ENCODE data around the gene KRTDAP.
"Not testable (repeated sequence)": the region's sequence is repeated elsewhere in the genome, so short reads cannot be mapped to it uniquely, and the experiment has no call there.

The KRTDAP gene

DNA sequence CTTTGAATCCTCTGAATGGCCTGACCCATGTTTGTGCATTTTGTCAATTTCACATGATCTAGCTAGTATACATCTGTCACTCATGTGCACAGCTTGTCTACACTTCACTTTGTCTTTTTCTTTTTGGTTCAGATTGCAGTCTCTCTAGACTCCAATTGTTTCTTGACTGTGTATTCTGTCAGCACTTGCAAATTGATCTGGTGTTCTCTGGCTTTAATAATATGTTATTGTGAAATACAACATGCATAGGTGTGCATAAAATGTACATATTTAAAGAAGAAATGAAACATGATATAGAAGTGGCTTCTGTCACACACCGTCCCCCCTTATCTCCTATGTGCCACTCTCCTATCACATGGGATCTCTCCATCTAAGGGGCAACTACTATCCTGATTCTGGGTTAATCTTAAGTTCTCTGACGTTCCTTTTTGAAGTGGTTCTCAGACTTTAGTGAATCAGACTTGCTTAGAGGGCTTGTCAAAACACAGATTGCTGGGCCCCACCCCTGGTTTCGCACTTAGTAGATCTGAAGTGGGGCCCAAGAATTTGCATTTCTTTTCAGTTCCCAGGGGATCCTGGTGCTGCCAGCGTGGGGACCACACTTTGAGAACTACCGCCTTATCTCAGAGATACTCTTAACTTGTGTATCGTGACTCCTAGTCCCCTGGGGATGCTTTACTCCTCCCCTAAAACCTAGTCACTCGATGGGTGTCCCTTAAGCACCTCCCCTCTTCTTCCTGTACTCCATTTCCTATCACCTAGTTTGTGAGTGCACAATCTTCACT is 5.8 kb downstream of the KRTDAP start:
- no peak for DNase-seq (ENCODE audit: low read depth in 2 of 2)

DNA sequence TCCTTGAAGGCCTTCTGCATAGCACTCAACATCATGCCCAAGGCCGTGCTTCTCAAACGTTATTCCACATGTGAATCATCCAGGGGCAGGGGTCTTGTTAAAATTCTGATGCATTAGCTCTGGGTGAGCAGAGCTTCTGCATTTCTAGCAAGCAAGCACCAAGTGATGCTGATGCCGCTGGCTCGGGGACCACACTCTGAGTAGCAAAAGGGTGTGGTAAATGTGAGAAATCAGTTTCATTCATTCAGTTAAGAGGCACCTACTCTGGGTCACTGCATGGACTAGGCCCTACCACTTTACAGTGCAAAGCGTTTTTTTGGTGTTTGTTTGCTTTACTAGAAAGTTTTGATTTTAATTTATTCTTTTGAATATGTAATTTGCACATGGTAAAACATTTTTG is 7.2 kb downstream of the KRTDAP start:
- no peak for DNase-seq (ENCODE audit: low read depth in 2 of 2)

DNA sequence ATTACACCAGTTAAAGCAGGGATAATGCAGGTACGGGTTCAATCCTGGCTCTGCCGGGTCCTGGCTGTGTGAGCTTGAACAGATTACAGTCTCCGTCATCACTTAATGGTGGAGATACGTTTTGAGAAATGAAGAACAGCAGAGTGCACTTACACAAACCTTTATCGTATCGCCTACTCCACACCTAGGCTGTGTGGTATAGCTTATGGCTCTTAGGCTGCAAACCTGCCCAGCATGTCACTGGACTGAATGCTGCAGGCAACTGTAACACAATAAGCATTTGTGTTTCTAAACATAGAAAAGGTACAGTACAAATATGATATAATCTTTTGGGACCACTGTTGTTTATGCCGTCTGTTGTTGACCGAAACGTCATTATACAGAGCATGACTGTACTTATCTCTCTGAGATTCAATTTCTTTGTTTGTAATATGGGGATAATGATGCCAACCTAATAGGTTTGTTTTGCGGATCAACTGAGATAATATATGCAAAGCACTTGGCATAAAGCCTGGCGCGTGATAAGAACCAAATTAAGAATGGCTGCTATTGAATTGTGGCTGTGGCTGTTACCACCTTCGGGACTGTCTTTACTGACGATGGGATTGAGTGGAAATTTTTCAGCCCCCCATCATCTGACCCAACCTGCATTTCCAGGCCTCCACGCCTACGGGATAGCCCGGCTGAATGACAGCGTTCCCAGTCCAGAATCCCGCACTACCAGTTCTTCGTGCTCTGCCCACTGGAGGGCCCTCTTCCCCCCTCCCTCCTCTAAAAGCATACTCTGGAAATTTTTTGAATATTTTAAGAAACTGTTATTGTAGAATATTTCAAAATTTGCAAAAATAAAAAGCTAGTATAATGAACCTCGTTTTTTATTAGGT is 11.2 kb downstream of the KRTDAP start:
- DNase-seq (ENCODE audit: low read depth in 2 of 2): no peak

- DNase-seq (ENCODE audit: low read depth in 2 of 2): no peak
Observed at GRCh38 chr19:35476149-35476548, 14.1 kb downstream of the KRTDAP start.

DNA sequence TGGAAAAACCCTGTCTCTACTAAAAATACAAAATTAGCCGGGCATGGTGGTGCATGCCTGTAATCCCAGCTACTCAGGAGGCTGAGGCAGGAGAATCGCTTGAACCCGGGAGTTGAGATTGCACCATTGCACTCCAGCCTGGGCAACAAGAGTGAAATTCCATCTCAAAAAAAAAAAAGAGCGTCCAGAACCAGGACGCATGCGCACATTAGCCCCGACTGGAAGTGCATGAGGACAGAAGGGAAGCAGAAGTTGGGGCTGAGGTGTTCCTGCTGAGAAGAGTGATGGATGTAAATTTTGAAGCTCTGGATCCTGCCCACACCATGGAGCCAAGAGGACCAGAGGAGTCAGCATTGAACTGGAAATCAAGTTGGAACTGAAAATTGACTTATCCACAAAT is 15.7 kb downstream of the KRTDAP start:
- not testable (repeated sequence) for DNase-seq (ENCODE audit: low read depth in 2 of 2)

DNA sequence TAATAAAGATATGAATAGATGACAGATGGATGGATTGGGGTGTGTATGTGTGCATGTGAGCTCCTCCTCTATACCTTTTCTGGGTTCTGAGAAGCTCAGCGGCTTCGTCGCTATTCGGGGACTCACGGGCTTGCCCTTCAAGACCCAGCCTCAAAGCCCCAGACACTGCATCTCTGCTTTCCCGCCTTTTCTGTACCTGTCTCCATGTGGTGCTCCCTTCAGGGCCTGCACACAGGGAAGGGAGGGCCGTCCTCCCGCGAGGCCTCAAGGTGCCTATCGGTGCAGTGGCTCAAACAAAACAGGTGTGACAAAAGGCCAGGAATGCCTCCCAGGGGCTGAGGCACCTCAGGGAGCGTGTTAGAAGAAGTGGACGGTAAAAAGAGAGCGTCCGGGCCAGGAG is 16.2 kb downstream of the KRTDAP start:
- DNase-seq (ENCODE audit: low read depth in 2 of 2): no peak

DNA sequence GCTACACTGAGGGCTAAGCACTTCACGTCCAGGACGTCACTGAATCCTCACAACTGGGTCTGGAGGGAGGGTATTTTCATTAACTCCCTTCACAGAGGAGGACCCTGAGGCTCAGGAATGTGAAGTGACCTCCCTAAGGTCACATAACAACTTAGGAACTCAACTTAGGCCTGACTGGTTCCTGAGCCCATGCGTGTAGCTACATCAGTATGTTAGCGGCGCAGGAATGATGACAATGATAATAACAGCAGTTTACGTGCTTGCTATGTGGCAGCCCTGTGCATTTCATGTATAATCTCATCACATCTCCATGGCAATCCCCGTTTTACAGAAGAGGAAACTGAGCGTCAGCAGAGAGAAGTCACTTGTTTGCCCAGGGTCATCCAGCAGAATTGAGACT is 18.3 kb downstream of the KRTDAP start:
- no peak for DNase-seq (ENCODE audit: low read depth in 2 of 2)

GRCh38 chr19:35471075-35471474 is 19.2 kb downstream of the KRTDAP start:
- not testable (repeated sequence) for DNase-seq (ENCODE audit: low read depth in 2 of 2)

- DNase-seq (ENCODE audit: low read depth in 2 of 2): no peak
Observed at GRCh38 chr19:35470128-35470527, 20.1 kb downstream of the KRTDAP start.

- DNase-seq (ENCODE audit: low read depth in 2 of 2): no peak
Observed at GRCh38 chr19:35468637-35469036, 21.6 kb downstream of the KRTDAP start.

DNA sequence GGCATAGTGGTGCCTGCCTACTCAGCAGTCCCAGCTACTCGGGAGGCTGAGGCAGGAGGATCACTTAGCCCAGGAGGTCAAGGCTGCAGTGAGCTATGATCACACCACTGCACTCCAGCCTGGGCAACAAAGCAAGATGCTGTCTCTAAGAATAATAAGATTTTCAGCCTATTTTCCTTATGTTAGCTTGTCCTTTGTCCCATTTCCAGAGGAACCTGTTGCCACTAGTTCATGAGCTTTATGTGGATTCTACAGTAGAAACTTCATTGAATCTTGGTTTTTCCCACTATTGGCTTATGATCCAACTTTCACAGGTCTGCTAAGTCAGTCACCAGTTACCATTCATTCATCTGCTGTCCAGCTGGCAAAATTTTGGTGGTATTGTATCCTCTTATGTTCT is 24.0 kb downstream of the KRTDAP start:
- DNase-seq (ENCODE audit: low read depth in 2 of 2): no peak

- DNase-seq (ENCODE audit: low read depth in 2 of 2): not testable (repeated sequence)
Observed at GRCh38 chr19:35462956-35463355, 27.3 kb downstream of the KRTDAP start.

GRCh38 chr19:35462476-35462953 is 27.7 kb downstream of the KRTDAP start:
- DNase-seq (ENCODE audit: low read depth in 2 of 2): no peak

GRCh38 chr19:35461788-35462187 is 28.5 kb downstream of the KRTDAP start:
- DNase-seq (ENCODE audit: low read depth in 2 of 2): not testable (repeated sequence)

GRCh38 chr19:35461060-35461459 is 29.2 kb downstream of the KRTDAP start:
- DNase-seq (ENCODE audit: low read depth in 2 of 2): no peak

GRCh38 chr19:35460608-35461007 is 29.7 kb downstream of the KRTDAP start:
- no peak for DNase-seq (ENCODE audit: low read depth in 2 of 2)

GRCh38 chr19:35459414-35460082 is 30.7 kb downstream of the KRTDAP start:
- no peak for DNase-seq (ENCODE audit: low read depth in 2 of 2)

- DNase-seq (ENCODE audit: low read depth in 2 of 2): no peak
Observed at GRCh38 chr19:35458731-35459391, 31.4 kb downstream of the KRTDAP start.

- no peak for DNase-seq (ENCODE audit: low read depth in 2 of 2)
Observed at GRCh38 chr19:35458192-35458591, 32.1 kb downstream of the KRTDAP start.

DNA sequence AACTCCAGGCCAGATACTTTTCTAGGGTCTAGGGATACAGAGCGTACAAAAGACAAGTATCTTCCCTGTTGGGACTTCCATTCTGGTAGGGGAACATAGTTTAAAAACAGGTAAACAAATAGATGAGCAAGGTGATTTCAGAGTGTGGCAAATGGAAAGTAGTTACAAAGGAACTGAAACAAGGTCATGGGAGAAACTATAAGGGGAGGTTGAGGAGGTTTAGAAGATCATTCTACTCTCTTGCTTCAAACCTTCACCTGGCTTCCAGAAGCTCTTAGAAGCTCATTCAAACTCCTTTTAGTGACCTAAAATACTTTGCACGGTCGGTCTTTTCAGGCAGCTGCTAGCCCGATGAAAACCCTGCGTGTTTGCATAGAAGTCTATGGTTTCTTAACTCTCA is 33.1 kb downstream of the KRTDAP start:
- no peak for DNase-seq (ENCODE audit: low read depth in 2 of 2)

- no peak for DNase-seq (ENCODE audit: low read depth in 2 of 2)
Observed at GRCh38 chr19:35455616-35456201, 34.6 kb downstream of the KRTDAP start.

All from fibroblast of skin of left quadriceps (primary cell).